Muscle of leg (tissue), 16 donors: ENCODE results near the gene ZNF484. TPM values are rescaled to one million over a fixed set of nuclear protein-coding genes. Genes with fewer than 3 reads are reported as not detected.
A peak's percentile ranks its signal among the peaks of the same experiment; 100 is the strongest.
"Not testable (repeated sequence)": the region's sequence is repeated elsewhere in the genome, so short reads cannot be mapped to it uniquely, and the experiment has no call there.

Source experiments
- DNase-seq: peaks from one replicate; pipeline ENCODE4 v3.0.0; 2013
- H3K27ac ChIP-seq: one replicate; pipeline ENCODE4 v1.5.1; 2013; ENCODE audit warnings: mild to moderate bottlenecking, low read length, control low read depth
- H3K27me3 ChIP-seq: one replicate; pipeline ENCODE4 v1.6.1; 2013; ENCODE audit warnings: low read length; ENCODE audit not compliant: control insufficient read depth, insufficient read depth
- H3K36me3 ChIP-seq: one replicate; pipeline ENCODE4 v1.6.1; 2013; ENCODE audit warnings: low read length; ENCODE audit not compliant: control insufficient read depth, insufficient read depth
- H3K4me1 ChIP-seq: one replicate; pipeline ENCODE4 v1.6.1; 2013; ENCODE audit warnings: low read length; ENCODE audit not compliant: control insufficient read depth, insufficient read depth
- H3K4me3 ChIP-seq: one replicate; pipeline ENCODE4 v1.5.1; 2013; ENCODE audit warnings: low read length, control low read depth
- H3K9me3 ChIP-seq: replicated peaks from 2 replicates; pipeline ENCODE4 v1.6.1; 2013; ENCODE audit warnings: low read depth, low read length; ENCODE audit not compliant: control insufficient read depth
- WGBS: methylation state at CpG from one replicate; pipeline ENCODE4 v1.1.5; 2013; ENCODE audit warnings: missing lambda C conversion rate; ENCODE audit not compliant: insufficient coverage; 5-methylcytosine and 5-hydroxymethylcytosine counted together
- long read RNA-seq, 11 donors: transcript quantifications; one replicate each; lab custom pipeline, GENCODE V29; 2026
- polyA plus RNA-seq, 8 donors: library from polyadenylated mRNA; unstranded; fragments of 120-200 nt; gene quantifications; one replicate each; pipeline versions ENCODE4 v1.2.1 to v1.2.3, GENCODE V29; 2013; ENCODE audit warnings: inconsistent platforms in 1 of 8, low replicate concordance in 1 of 8; ENCODE audit not compliant: insufficient read length in 8 of 8, insufficient read depth in 1 of 8
- total RNA-seq: library from RNA; stranded (reverse); fragments of 120-200 nt; gene quantifications from one replicate; pipeline ENCODE4 v1.2.4, GENCODE V29; 2013

ZNF484 gene
- 14.5 TPM for total RNA-seq
- polyA plus RNA-seq = 1 to 10 TPM; 3.4 to 5.7 (median 4.4) TPM
- long read RNA-seq, donor 1 = 0 reads
- long read RNA-seq, donor 2 = 0 reads
- long read RNA-seq, donor 3, partial matches to known transcripts = 0 of 2 reads
- long read RNA-seq, donor 3, other reads (novel, unspliced or antisense) = 0 of 2 reads
- long read RNA-seq, donor 4, partial matches to known transcripts = 0 of 1 reads
- long read RNA-seq, donor 4, other reads (novel, unspliced or antisense) = 0 of 1 reads
- long read RNA-seq, donor 5, partial matches to known transcripts = 0 of 1 reads
- long read RNA-seq, donor 5, other reads (novel, unspliced or antisense) = 0 of 1 reads
- long read RNA-seq, donor 6 = 0 reads
- long read RNA-seq, donor 7, partial matches to known transcripts = 0 of 1 reads
- long read RNA-seq, donor 7, other reads (novel, unspliced or antisense) = 0 of 1 reads
- long read RNA-seq, donor 8 = 0 reads
- long read RNA-seq, donor 9 = 0 reads
- long read RNA-seq, donor 10, partial matches to known transcripts = 0 of 4 reads
- long read RNA-seq, donor 10, other reads (novel, unspliced or antisense) = 0 of 4 reads
- long read RNA-seq, donor 11, partial matches to known transcripts = 0 of 2 reads
- long read RNA-seq, donor 11, other reads (novel, unspliced or antisense) = 0 of 2 reads

- Histone ChIP-seq H3K4me1 (peaks cover 2% of the 10 kb centered on the region), H3K27me3 (no peaks in the 10 kb centered on the region), H3K9me3 (no peaks in the 10 kb centered on the region), H3K4me3 (peak within 1 kb of the TSS; percentile 60), H3K36me3 (no peaks in the 10 kb centered on the region), H3K27ac (peak within 1 kb of the TSS; percentile 81)
- WGBS = 18% methylated on average over 16 of the region's 28 CpGs
- DNase-seq = peak; percentile 98
These were observed at the start of gene ZNF484 for GRCh38 chr9:92877531-92878430. Gene ZNF484 (minus strand): TSS chr9:92878038. CDS start chr9:92875029, 3,009 bp downstream.

- H3K36me3 ChIP-seq = no peaks in the 10 kb centered on the region
- WGBS = no CpG with 5 or more reads among the region's 1 CpG
- no peak overlapping the region for H3K27ac ChIP-seq
- no peaks in the 10 kb centered on the region for H3K27me3 ChIP-seq
- no peak for DNase-seq
- no peak overlapping the region for H3K4me3 ChIP-seq
- no peaks in the 10 kb centered on the region for H3K9me3 ChIP-seq
- H3K4me1 ChIP-seq = no peaks in the 10 kb centered on the region
These were observed 42.6 kb upstream of the ZNF484 start for GRCh38 chr9:92920437-92920836.

GRCh38 chr9:92917176-92917800, 39.5 kb upstream of the ZNF484 start:
- H3K27me3 ChIP-seq = peaks cover 5% of the 10 kb centered on the region
- WGBS = 8% methylated on average over 2 of the region's 2 CpGs
- H3K36me3 ChIP-seq = no peaks in the 10 kb centered on the region
- DNase-seq = peak; percentile 22
- no peak overlapping the region for H3K27ac ChIP-seq
- no peaks in the 10 kb centered on the region for H3K9me3 ChIP-seq
- H3K4me3 ChIP-seq = no peak overlapping the region
- no peaks in the 10 kb centered on the region for H3K4me1 ChIP-seq

GRCh38 chr9:92911511-92912475, 34.0 kb upstream of the ZNF484 start:
- WGBS = 66% methylated on average over 7 of the region's 11 CpGs
- Histone ChIP-seq H3K27me3 (peaks cover 5% of the 10 kb centered on the region), H3K4me3 (no peak overlapping the region), H3K4me1 (peaks cover 3% of the 10 kb centered on the region), H3K27ac (no peak overlapping the region), H3K9me3 (no peaks in the 10 kb centered on the region), H3K36me3 (no peaks in the 10 kb centered on the region)
- peak; percentile 54 for DNase-seq

- not testable (repeated sequence) for H3K9me3 ChIP-seq, H3K27ac ChIP-seq, DNase-seq, H3K4me1 ChIP-seq, H3K36me3 ChIP-seq, H3K4me3 ChIP-seq, H3K27me3 ChIP-seq
- no CpG with 5 or more reads among the region's 6 CpGs for WGBS
These were observed 27.3 kb upstream of the ZNF484 start for GRCh38 chr9:92905137-92905536.

GRCh38 chr9:92897323-92897722, 19.5 kb upstream of the ZNF484 start:
- H3K9me3 ChIP-seq = no peaks in the 10 kb centered on the region
- H3K27me3 ChIP-seq = no peaks in the 10 kb centered on the region
- no peak for DNase-seq
- H3K36me3 ChIP-seq = no peaks in the 10 kb centered on the region
- H3K4me3 ChIP-seq = no peak overlapping the region
- no peaks in the 10 kb centered on the region for H3K4me1 ChIP-seq
- H3K27ac ChIP-seq = no peak overlapping the region
- 93% methylated on average over 2 of the region's 3 CpGs for WGBS

- DNase-seq = no peak
- no peak overlapping the region for H3K4me3 ChIP-seq
- H3K27me3 ChIP-seq = no peaks in the 10 kb centered on the region
- H3K9me3 ChIP-seq = no peaks in the 10 kb centered on the region
- no peaks in the 10 kb centered on the region for H3K36me3 ChIP-seq
- H3K27ac ChIP-seq = no peak overlapping the region
- 72% methylated on average over 2 of the region's 3 CpGs for WGBS
- H3K4me1 ChIP-seq = no peaks in the 10 kb centered on the region
These were observed 18.1 kb upstream of the ZNF484 start for GRCh38 chr9:92895812-92896436.

- no peak overlapping the region for H3K4me3 ChIP-seq
- no peak for DNase-seq
- 80% methylated on average over 6 of the region's 6 CpGs for WGBS
- no peaks in the 10 kb centered on the region for H3K36me3 ChIP-seq
- no peaks in the 10 kb centered on the region for H3K27me3 ChIP-seq
- H3K4me1 ChIP-seq = no peaks in the 10 kb centered on the region
- no peaks in the 10 kb centered on the region for H3K9me3 ChIP-seq
- no peak overlapping the region for H3K27ac ChIP-seq
These were observed 17.0 kb upstream of the ZNF484 start for GRCh38 chr9:92894711-92895362.
